K562 (cell line): ENCODE measurements around the gene SEC61G. TPM values are rescaled to one million over a fixed set of nuclear protein-coding genes. Genes with fewer than 3 reads are reported as not detected.

ENCODE experiments used
- ADNP ChIP-seq: fragments of 200-800 bp; sonication (Bioruptor generic); IDR thresholded peaks from 2 replicates; pipeline ENCODE4 v1.6.1; 2016; ENCODE audit warnings: missing genetic modification characterization, missing compliant biosample characterization
- ARID3B ChIP-seq: fragments of 250-450 bp; sonication (Bioruptor Pico); IDR thresholded peaks from 2 replicates; pipeline ENCODE4 v1.4.0; 2020; ENCODE audit warnings: borderline replicate concordance
- BCLAF1 ChIP-seq, 2 experiments: fragments of 450-650 bp in 1 of 2; IDR thresholded peaks; 2 replicates each; pipeline ENCODE4 v1.6.1; 2011 to 2017; ENCODE audit warnings: low read depth in 2 of 2, antibody characterized with exemption in 1 of 2, borderline replicate concordance in 1 of 2, low read length in 1 of 2, mild to moderate bottlenecking in 1 of 2, mixed read lengths in 1 of 2; ENCODE audit not compliant: control insufficient read depth in 1 of 2
- C11orf30 ChIP-seq: fragments of 450-650 bp; IDR thresholded peaks from 2 replicates; pipeline ENCODE4 v1.6.1; 2016; ENCODE audit warnings: low read depth, mild to moderate bottlenecking
- CHD2 ChIP-seq: IDR thresholded peaks from 2 replicates; pipeline ENCODE4 v1.6.1; 2011; ENCODE audit warnings: low read depth, low read length
- E2F8 ChIP-seq: fragments of 450-650 bp; IDR thresholded peaks from 2 replicates; pipeline ENCODE4 v1.7.1; 2018; ENCODE audit warnings: mild to moderate bottlenecking, low read depth; ENCODE audit not compliant: partially characterized antibody
- ELF1 ChIP-seq: fragments of 200-800 bp; sonication (Bioruptor generic); IDR thresholded peaks from 2 replicates; pipeline ENCODE4 v1.6.1; 2016; ENCODE audit warnings: missing genetic modification characterization, missing compliant biosample characterization
- FOXP1 ChIP-seq: sonication (generic); formaldehyde crosslinking; IDR thresholded peaks from 2 replicates; pipeline ENCODE4 v1.8.0; 2022; ENCODE audit warnings: mild to moderate bottlenecking, missing genetic modification reagents
- HNRNPH1 ChIP-seq: fragments of 200-400 bp; formaldehyde crosslinking; optimal IDR thresholded peaks from 2 replicates; pipeline ENCODE3; 2017; ENCODE audit warnings: low read depth, mild to moderate bottlenecking, low read length, moderate library complexity
- MBD2 ChIP-seq: sonication (generic); IDR thresholded peaks from 2 replicates; pipeline ENCODE4 v1.6.1; 2016; ENCODE audit warnings: low read depth, borderline replicate concordance
- NRF1 ChIP-seq, 2 experiments: fragments of 450-650 bp; IDR thresholded peaks in 1 of 2; conservative IDR thresholded peaks in 1 of 2; 2 replicates each; pipeline ENCODE4 v1.6.1; 2014; ENCODE audit warnings: mild to moderate bottlenecking in 2 of 2
- PML ChIP-seq: IDR thresholded peaks from 2 replicates; pipeline ENCODE4 v1.6.1; 2012; ENCODE audit warnings: low read length, inconsistent platforms
- POLR2A ChIP-seq: fragments of 450-650 bp; conservative IDR thresholded peaks from 2 replicates; pipeline ENCODE4 v1.6.1; 2016
- POLR2B ChIP-seq: fragments of 450-650 bp; IDR thresholded peaks from 2 replicates; pipeline ENCODE4 v1.6.1; 2018; ENCODE audit warnings: low read depth; ENCODE audit not compliant: partially characterized antibody
- SMARCA5 ChIP-seq: fragments of 450-650 bp; IDR thresholded peaks from 2 replicates; pipeline ENCODE4 v1.6.1; 2016
- STAG1 ChIP-seq: sonication (generic); formaldehyde crosslinking; IDR thresholded peaks from 2 replicates; pipeline ENCODE4 v1.5.0; 2020; ENCODE audit warnings: missing genetic modification reagents, borderline replicate concordance
- UBTF ChIP-seq, 2 experiments: IDR thresholded peaks; 2 replicates each; pipeline ENCODE4 v1.6.1; 2012; ENCODE audit warnings: improper control_type of control experiment in 2 of 2, low read depth in 2 of 2, low read length in 2 of 2, borderline replicate concordance in 1 of 2
- polyA plus RNA-seq, 8 experiments: library from polyadenylated mRNA; depleted of rRNA in 4 of 8; stranded (reverse) in 5 of 8; unstranded in 3 of 8; fragments of >200 nt; fragmentation: Nextera tagmentation in 2 of 8; fragmentation: Illumina TruSeq in 1 of 8; extraction: Ambion mirVana in 2 of 8; extraction: Trizol in 1 of 8; gene quantifications; 2 replicates each; pipeline versions ENCODE4 v1.2.1 to v1.2.3, GENCODE V29; 2011 to 2014; ENCODE audit warnings: inconsistent platforms in 1 of 8, missing spikeins in 1 of 8
- total RNA-seq, 7 experiments: library from RNA; depleted of rRNA in 6 of 7; stranded (reverse); fragments of >200 nt in 6 of 7; fragmentation: Illumina TruSeq in 2 of 7; extraction: Trizol in 2 of 7; gene quantifications; 2 replicates each; pipeline versions ENCODE4 v1.2.1 to v1.2.3, GENCODE V29; 2011 to 2021; ENCODE audit warnings: low replicate concordance in 1 of 7

Gene SEC61G
- total and polyA plus RNA-seq, 9 of the 15 experiments (the other 6 are each of a cell fraction or from before 2014, with no cell fraction given) = 138 to 565 (median 223) TPM

GRCh38 chr7:54758702-54759592, at the start of gene SEC61G (continued):
- TF ChIP-seq ADNP = no peak
- TF ChIP-seq HNRNPH1 = no peak
- no peak for TF ChIP-seq SMARCA5
- TF ChIP-seq PML = peak; percentile 79
- peak; percentile 16; the same call in 1 of the 2 replicates for TF ChIP-seq FOXP1
- no peak for TF ChIP-seq BCLAF1 (IDR thresholded peaks at IDR 0.05; ENCODE audit: borderline replicate concordance in 1 of 2, control insufficient read depth in 1 of 2, low read depth in 2 of 2, low read length in 1 of 2)
- 0 out of 2 replicates have a peak, but pooled peaks have one; percentile 41 for TF ChIP-seq ARID3B (CRISPR knock-in tag)
- peak; percentile 92 for TF ChIP-seq POLR2B
- TF ChIP-seq POLR2A = peak; percentile 97
- TF ChIP-seq MBD2 = peak; percentile 68; the same call in 1 of the 2 replicates
- TF ChIP-seq STAG1 = no peak
- TF ChIP-seq CHD2 = no peak
- peak; percentile 74 for TF ChIP-seq C11orf30
- peak; percentile 98 for TF ChIP-seq NRF1 (conservative IDR thresholded peaks at IDR 0.05 in 1 of 2, IDR thresholded peaks at IDR 0.05 in 1 of 2)
- TF ChIP-seq UBTF (IDR thresholded peaks at IDR 0.05; ENCODE audit: borderline replicate concordance in 1 of 2, low read depth in 2 of 2, low read length in 2 of 2) = 0 out of 4 replicates have a peak, but pooled peaks of 1 of the 2 experiments have one; percentile 25
- peak; percentile 84 for TF ChIP-seq ELF1 (tag)
- TF ChIP-seq E2F8 = peak; percentile 50
